Astrocyte of the spinal cord (primary cell): Measurements from ENCODE around the gene UBXN4.
"Not testable (repeated sequence)": the region's sequence is repeated elsewhere in the genome, so short reads cannot be mapped to it uniquely, and the experiment has no call there.

Experiments
- DNase-seq: peaks from one replicate; pipeline ENCODE4 v3.0.0; 2011; ENCODE audit warnings: low read depth, low spot score
- H3K4me3 ChIP-seq: 2 replicates; pipeline ENCODE4 v1.5.1; 2011; ENCODE audit warnings: low read depth, mild to moderate bottlenecking, low read length, moderate library complexity
- in situ Hi-C: cut with HindIII; loops from 2 replicates; pipeline ENCODE4 v1.10.0; 2017; ENCODE audit warnings: low sequenced_read_pairs
- TF ChIP-seq, protein P1 (sequence below): IDR thresholded peaks from 2 replicates; pipeline ENCODE4 v1.5.1; 2012; ENCODE audit warnings: low read depth, mild to moderate bottlenecking, low read length, inconsistent platforms

UBXN4 gene

DNA sequence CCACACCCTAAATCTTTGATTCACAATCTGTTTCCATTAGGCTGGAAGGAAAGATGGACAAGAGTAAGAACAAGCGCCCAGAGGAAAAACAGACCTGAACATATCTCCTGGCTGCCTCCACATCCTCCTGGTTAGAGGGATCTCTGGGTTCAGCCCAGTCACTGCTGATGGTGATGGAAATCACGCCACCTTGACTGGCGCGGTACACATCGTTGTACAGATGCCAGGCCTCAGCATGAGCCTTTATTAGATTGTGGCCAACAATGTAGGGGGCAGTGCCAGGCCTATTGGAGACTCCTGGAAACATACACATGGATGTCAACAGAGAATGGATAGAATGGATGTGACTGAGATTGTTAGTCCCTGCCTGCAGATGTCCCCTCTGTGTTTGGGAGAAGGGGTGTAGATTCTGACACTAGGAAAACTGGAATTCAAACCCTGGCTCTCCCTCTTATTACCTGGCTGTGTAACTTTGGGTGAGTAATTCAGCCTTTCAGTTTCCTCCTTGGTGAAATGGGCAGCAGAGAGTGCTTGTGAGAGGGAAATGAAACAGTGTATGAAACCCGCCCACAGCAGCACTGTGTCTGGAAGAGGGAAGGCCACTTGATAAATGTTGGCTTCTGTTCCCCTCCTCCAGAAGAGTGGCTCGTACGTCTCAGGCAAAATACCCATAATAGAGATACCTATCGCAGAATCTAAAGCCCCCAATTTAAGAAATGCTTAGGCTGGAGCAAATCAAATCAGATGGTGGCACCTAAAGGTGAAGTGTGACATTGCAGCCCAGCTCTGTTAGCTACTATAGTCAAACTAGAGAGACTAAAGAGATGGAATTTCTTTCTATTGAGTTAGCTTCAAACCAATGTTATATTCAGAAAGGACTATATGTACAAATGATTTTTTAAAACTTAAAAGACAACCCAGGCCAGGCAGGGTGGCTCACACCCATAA, 59.1 kb downstream of the UBXN4 start:
- H3K4me3 ChIP-seq = no peak overlapping the region
- no peak for DNase-seq
- in situ Hi-C loops = no loop called here
- TF ChIP-seq, protein P1, sequence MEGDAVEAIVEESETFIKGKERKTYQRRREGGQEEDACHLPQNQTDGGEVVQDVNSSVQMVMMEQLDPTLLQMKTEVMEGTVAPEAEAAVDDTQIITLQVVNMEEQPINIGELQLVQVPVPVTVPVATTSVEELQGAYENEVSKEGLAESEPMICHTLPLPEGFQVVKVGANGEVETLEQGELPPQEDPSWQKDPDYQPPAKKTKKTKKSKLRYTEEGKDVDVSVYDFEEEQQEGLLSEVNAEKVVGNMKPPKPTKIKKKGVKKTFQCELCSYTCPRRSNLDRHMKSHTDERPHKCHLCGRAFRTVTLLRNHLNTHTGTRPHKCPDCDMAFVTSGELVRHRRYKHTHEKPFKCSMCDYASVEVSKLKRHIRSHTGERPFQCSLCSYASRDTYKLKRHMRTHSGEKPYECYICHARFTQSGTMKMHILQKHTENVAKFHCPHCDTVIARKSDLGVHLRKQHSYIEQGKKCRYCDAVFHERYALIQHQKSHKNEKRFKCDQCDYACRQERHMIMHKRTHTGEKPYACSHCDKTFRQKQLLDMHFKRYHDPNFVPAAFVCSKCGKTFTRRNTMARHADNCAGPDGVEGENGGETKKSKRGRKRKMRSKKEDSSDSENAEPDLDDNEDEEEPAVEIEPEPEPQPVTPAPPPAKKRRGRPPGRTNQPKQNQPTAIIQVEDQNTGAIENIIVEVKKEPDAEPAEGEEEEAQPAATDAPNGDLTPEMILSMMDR = no peak

DNA sequence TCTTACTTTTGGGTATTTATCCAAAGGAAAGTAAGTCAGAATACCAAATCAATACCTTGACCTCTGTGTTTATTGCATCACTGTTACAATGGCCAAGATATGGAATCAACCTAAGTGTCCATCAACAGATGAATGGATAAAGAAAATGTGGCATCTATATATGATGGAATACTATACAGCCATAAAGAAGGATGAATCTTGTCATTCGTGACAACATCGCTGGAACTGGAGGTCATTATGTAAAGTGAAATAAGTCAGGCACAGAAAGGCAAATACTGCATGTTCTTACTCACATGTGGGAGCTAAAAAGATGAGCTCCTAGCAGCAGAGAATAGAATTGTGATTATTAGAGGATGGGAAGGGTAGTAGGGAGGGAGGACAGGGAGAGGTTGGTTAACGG, 60.7 kb downstream of the UBXN4 start:
- TF ChIP-seq, protein P1 = no peak
- in situ Hi-C loops = no loop called here
- no peak overlapping the region for H3K4me3 ChIP-seq
- no peak for DNase-seq

DNA sequence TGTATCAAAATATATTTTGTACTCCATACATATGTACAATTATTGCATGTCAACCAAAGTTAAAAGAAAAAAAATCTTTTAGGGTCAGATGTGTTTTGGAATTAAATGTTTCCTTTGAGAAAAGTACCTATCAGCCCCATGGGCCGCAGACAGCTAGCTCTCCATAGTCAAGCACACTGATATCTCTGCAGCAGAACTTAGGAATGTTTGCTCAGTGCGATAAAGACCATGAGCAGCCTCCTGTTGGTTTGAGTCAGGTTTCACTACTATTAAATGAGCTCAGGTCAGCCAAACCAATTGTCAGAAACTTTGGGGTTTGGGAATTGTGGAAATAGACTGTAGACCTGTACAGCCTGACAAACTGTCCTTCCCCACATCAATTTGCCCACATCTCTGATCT, 61.6 kb downstream of the UBXN4 start:
- DNase-seq = no peak
- in situ Hi-C loops = no loop called here
- no peak overlapping the region for H3K4me3 ChIP-seq
- TF ChIP-seq, protein P1 = no peak

DNA sequence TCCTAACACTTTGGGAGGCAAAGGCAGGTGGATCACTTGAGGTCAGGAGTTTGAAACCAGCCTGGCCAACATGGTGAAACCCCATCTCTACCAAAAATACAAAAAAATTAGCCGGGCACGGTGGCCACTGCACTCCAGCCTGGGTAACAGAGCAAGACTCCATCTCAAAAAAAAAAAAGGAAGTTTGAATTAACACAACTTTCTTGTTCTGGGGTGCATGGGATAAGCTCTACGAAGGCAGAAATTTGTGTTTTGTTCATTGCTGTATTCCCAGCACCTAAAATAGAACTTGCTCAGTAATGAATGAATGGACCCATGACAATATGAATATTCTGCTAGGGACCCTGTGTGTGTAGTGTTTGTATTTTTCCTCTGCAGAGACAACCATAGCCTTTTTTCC, 66.2 kb downstream of the UBXN4 start:
- in situ Hi-C loops, H3K4me3 ChIP-seq, DNase-seq: not testable (repeated sequence)

DNA sequence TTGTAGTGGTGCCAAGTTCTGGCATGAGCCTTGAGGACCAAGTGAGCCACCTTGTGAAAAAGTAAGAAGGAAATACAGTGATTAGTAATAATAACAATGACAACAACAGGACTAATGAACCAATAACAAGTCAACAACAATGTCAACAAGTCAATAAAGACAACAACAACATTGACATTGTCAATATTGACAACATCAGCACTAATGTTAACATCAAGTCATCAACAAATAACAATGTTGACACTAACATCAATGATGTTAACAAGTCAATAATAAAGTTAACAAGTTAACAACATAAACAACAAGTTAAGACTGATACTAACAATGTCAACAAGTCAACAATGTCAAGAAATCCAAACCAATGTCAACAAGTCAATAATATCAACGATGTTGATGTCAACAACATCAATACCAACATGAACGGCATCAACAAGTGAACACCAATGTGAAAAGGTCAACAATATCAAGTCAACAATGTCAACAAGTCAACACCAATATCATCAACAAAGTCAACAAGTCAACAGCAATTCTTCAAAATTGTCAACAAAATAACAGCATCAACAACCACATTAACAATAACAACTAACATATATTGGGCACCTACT, 71.4 kb downstream of the UBXN4 start:
- no peak overlapping the region for H3K4me3 ChIP-seq
- no peak for DNase-seq
- TF ChIP-seq, protein P1 = no peak
- in situ Hi-C loops = no loop called here

DNA sequence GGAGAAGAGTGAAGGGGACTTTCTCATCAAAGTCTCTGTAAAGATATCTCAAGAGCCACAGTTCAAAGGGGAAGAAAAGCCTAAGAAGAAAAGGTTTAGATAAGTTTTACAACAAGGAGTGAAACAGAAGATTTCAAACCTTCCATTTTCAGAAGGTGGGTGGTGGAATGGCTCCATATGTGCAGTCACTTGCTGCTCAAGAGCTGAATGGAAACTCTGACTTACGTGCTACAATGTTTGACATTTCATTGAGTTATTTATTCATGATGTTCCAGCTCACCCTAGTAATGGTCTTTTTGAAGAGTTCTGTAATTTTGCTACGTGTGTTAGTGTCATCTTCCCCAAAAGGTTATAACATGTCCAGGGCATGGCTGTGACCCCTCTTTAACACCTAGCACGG, 73.6 kb downstream of the UBXN4 start:
- TF ChIP-seq, protein P1 = no peak
- DNase-seq = no peak
- in situ Hi-C loops = no loop called here
- H3K4me3 ChIP-seq = no peak overlapping the region

DNA sequence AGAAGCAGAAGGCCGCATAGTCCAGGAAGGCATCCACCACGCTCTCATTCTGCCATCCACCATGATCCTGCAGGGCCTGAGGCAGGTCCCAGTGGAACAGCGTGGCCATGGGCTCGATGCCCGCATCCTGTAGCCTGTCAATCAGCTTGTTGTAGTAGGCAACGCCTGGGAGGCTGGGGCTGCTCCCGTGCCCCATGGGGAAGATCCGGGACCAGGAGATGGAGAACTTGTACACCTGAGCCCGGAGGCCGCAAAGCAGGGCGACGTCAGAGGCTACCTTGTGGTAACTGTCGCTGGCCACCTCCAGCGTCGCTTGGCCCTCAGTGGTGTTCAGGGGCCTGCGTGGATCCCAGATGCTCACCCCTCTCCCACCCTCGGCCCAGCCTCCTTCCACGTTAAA, 75.8 kb downstream of the UBXN4 start:
- no peak overlapping the region for H3K4me3 ChIP-seq
- in situ Hi-C loops = no loop called here
- TF ChIP-seq, protein P1 = no peak
- no peak for DNase-seq
